ENCODE data around the gene C1orf159. TPM values are rescaled to one million over a fixed set of nuclear protein-coding genes. Genes with fewer than 3 reads are reported as not detected.
A peak's percentile ranks its signal among the peaks of the same experiment; 100 is the strongest.

Gene C1orf159
- total RNA-seq, 3 donors from 2014 or later, result 22.3 to 27.6 (median 26.8) TPM

DNA sequence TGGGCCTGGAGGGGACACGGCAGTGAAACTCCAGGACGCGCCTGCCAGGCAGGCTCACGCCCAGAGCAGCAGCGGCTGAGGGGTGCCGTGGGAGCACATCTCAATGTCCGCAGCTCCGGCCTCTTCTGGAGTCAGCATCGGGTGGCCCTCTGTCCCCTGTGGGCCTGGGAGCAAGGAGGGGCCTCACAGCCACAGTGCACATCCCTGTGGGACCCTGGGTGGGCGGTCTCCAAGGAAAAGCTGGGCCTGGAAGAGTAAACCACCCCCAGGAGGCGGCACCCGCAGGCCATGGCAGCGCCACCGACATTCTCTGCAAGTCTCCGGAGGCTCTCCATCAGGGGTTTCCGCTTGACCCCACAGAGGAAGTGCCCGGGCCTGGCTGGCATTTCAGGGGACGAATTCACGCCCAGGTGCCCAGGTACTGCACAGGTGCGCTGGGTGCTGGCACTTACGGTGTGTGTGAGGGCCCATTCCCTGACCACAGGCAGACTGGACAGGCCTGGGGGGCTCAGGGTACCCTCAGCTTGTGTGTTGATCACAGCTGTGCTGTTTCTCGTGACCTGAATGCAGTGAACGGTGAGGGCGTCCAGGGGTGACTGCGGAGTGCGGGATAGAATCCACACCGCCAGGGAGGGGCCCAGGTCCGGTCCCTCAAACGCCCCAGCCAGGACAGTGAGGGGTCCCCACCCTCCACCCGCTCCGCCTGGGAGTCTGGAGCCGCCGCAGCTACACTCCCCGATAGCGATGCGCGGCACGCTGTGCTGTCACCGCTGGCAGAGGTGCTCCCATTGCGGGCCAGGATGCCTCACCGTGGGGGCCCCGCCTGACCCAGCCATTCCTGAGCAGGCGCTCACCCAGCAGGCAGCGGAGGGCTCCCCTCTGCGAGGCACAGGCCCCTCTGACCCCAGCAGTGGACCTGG, 25.2 kb downstream of the C1orf159 start:
- Mint-ChIP-seq H3K4me1 (ENCODE audit: low read depth) (peaks cover 4% of the 10 kb centered on the region), H3K4me3 (no peak overlapping the region), H3K9me3 (no peaks in the 10 kb centered on the region), H3K36me3 (ENCODE audit: insufficient read depth) (peaks cover 3% of the 10 kb centered on the region), H3K27me3 (ENCODE audit: low read depth) (no peaks in the 10 kb centered on the region)
- DNase-seq (peak; percentile 4), ATAC-seq (no peak)

- no peak for ATAC-seq
- DNase-seq, result no peak
- H3K36me3 Mint-ChIP-seq (ENCODE audit: insufficient read depth), result peaks cover 3% of the 10 kb centered on the region
- no peaks in the 10 kb centered on the region for H3K9me3 Mint-ChIP-seq
- no peak overlapping the region for H3K4me3 Mint-ChIP-seq
- H3K4me1 Mint-ChIP-seq (ENCODE audit: low read depth), result peaks cover 4% of the 10 kb centered on the region
- H3K27me3 Mint-ChIP-seq (ENCODE audit: low read depth), result no peaks in the 10 kb centered on the region
Observed at GRCh38 chr1:1089731-1090423, 26.0 kb downstream of the C1orf159 start.

DNA sequence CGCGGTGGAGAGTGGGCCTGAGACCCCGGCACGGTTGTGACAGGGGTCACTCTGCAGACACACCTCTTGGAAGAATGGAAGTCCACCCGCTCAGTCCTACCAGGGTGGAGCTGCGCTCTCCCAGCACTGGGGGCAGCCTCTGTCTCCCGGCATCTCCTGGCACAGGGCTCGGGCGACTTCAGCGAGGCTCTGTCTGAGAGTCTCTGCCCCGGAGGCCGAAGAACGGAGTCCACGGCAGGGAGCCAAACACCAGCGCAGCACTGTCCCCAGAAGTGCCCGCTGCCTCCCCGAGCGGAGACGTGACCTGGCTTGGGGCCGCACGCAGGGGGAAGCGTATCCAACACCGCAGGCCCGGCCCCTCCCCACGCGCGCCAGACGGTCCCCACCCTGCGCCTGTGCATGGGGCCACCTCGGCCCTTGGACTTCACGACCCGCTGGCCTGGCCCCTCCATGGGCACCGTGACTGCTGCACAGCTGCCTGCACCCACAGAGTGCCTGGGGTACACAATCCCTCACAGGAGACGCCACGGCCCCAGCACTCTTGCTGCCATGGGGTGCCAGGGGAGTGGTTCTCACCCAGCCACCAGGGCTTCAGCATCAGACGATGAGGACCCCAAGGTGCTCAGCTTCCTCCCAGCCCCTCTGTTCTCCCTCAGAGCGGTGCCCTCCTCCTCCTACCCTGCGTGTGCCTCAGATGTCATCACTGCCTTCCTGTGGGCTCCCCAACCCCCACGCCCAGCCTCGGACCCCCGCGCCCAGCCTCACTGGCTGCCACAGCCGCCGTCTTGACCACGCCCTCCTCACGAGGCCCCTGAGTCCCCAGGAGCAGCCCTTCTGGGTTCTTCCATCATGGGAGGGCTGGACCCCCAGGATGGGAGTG, 26.8 kb downstream of the C1orf159 start:
- H3K4me3 Mint-ChIP-seq, result no peak overlapping the region
- ATAC-seq (no peak), DNase-seq (peak; percentile 4)
- peaks cover 3% of the 10 kb centered on the region for H3K36me3 Mint-ChIP-seq (ENCODE audit: insufficient read depth)
- H3K4me1 Mint-ChIP-seq (ENCODE audit: low read depth), result peaks cover 4% of the 10 kb centered on the region
- no peaks in the 10 kb centered on the region for H3K27me3 Mint-ChIP-seq (ENCODE audit: low read depth)
- no peaks in the 10 kb centered on the region for H3K9me3 Mint-ChIP-seq

- peaks cover 3% of the 10 kb centered on the region for H3K36me3 Mint-ChIP-seq (ENCODE audit: insufficient read depth)
- H3K9me3 Mint-ChIP-seq, result no peaks in the 10 kb centered on the region
- peaks cover 2% of the 10 kb centered on the region for H3K4me1 Mint-ChIP-seq (ENCODE audit: low read depth)
- H3K4me3 Mint-ChIP-seq, result no peak overlapping the region
- ATAC-seq (no peak), DNase-seq (no peak)
- H3K27me3 Mint-ChIP-seq (ENCODE audit: low read depth), result no peaks in the 10 kb centered on the region
Observed at GRCh38 chr1:1088029-1088800, 27.7 kb downstream of the C1orf159 start.

DNA sequence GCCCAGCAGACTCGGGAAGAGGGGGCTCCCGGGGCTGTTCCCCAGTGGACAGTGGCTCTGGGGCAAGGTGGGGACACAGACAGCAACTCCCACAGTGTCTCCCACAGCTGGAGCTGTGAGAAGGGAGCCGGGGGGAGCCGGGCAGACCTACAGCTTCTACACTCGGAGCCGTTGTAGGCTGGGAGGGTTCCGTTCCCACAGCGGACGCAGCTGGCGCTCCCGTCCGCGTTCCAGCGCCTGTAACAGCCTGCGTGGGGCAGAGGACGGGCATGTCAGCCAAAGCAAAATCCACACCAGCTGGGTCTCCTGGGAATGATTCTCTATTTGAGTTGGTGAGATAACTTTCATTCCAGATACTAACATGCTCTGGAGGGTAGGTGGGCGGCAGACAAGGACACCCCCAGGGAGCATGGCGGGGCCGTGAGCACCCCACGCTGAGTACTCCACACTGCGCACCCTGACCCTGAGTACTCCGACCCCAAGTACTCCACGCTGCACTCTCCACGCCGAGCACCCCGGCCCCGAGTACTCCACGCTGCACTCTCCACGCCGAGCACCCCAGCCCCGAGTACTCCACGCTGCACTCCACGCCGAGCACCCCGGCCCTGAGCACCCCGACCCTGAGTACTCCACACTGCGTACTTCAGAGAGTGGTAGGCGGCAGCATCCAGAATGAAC, 28.4 kb downstream of the C1orf159 start:
- Mint-ChIP-seq H3K9me3 (no peaks in the 10 kb centered on the region), H3K4me3 (no peak overlapping the region), H3K27me3 (ENCODE audit: low read depth) (no peaks in the 10 kb centered on the region), H3K36me3 (ENCODE audit: insufficient read depth) (peaks cover 2% of the 10 kb centered on the region), H3K4me1 (ENCODE audit: low read depth) (no peaks in the 10 kb centered on the region)
- ATAC-seq (no peak), DNase-seq (no peak)

DNA sequence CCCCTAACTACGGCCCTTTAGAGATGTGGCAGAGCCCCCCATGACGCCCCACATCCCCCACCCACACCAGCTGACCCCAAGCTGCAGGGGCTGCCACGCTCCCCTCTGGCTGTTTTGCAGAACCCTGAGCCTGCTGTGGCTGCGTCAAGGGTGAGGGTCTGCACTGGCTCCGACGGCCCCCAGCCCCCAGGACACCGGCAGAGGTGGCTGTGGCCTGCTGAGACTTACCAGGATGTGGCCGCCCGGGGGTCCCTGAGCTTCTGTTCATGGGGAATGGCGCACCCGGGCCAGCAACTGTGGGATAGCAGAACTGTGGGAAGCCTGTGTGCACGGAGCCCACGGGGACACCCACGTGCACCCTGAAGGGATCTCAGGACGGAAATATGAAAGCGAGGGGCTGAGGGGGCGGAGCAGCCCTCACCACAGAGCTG, 29.0 kb downstream of the C1orf159 start:
- Mint-ChIP-seq H3K9me3 (no peaks in the 10 kb centered on the region), H3K36me3 (ENCODE audit: insufficient read depth) (peaks cover 2% of the 10 kb centered on the region), H3K4me1 (ENCODE audit: low read depth) (no peaks in the 10 kb centered on the region), H3K27me3 (ENCODE audit: low read depth) (no peaks in the 10 kb centered on the region), H3K4me3 (no peak overlapping the region)
- ATAC-seq, result no peak
- DNase-seq, result no peak

GRCh38 chr1:1085911-1086841, 29.7 kb downstream of the C1orf159 start:
- DNase-seq (no peak), ATAC-seq (no peak)
- Mint-ChIP-seq H3K9me3 (no peaks in the 10 kb centered on the region), H3K4me1 (ENCODE audit: low read depth) (no peaks in the 10 kb centered on the region), H3K27me3 (ENCODE audit: low read depth) (no peaks in the 10 kb centered on the region), H3K36me3 (ENCODE audit: insufficient read depth) (peaks cover 2% of the 10 kb centered on the region), H3K4me3 (no peak overlapping the region)

DNA sequence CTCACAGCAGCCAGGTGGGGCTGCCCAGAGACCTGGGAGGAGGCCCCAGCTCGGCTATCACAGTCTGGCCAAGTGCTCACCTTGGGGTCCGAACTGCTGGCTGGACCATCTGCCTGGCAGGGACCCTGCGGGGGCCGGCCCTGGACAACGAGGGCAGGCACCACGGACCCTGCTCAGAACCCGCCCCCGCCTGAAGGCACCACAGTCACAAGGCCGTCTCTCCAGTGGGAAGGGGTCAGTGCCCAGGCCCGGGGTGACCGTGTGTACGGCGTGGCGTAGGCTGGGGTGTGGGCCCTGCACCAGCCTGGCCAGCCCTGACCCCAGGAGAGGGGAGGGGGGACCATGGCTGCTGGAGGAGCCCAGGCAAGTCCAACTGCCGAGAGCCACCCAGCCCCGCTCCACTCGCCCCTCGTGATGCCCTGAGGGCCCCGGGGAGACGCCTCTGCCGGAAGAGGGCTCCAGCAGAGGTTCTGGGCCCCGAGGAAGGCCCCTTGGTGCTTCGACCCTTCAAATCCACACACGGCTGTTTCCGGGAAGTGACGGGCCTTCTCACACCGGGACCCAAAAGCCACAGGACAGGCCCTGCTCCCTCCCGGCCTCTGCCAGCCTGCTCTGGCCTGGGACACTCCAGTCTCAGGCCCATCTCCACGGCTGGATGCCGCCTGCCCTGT, 30.6 kb downstream of the C1orf159 start:
- Mint-ChIP-seq H3K4me3 (no peak overlapping the region), H3K27me3 (ENCODE audit: low read depth) (no peaks in the 10 kb centered on the region), H3K36me3 (ENCODE audit: insufficient read depth) (peaks cover 2% of the 10 kb centered on the region), H3K4me1 (ENCODE audit: low read depth) (no peaks in the 10 kb centered on the region), H3K9me3 (no peaks in the 10 kb centered on the region)
- ATAC-seq, result no peak
- peak; percentile 4 for DNase-seq

DNA sequence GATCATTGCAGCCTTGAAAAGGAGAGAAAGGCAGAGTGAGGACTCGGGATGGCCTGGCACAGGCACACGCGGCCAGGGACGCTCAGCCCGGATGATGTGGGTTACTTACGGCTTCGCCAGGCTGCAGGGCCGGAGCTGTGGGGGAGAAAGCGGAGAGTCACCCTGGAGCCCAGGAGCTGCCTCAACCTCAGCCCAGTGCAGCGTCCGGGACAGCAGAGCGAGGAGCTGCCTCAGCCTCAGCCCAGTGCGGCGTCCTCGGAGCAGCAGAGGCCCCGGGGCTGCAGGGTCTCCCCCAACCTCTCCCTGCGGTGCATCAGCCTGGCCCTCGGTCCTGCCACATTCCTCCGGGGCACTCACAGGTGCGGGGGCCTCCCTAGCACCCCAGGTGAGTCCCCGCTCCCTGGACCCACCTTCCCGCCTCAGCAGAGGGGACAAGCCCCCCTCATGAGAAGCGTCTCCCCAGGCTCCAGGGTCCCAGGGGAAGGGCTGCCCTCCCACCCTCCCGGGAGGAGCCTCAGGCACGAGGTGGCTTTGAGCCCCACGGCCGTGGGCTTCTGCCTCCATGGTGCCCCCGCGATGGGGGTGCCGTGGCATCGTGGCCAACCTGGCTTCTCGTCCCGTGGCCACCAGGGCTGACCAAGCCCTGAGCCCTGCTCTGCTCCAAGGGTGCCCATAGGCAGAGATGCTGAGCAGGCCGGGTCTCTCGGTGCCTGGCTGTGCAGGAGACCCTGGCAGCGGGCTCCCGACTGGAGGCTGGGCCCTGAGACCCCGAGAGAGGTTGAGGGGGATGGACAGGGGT, 31.3 kb downstream of the C1orf159 start:
- ATAC-seq (no peak), DNase-seq (peak; percentile 4)
- Mint-ChIP-seq H3K4me3 (no peak overlapping the region), H3K9me3 (no peaks in the 10 kb centered on the region), H3K36me3 (ENCODE audit: insufficient read depth) (peaks cover 2% of the 10 kb centered on the region), H3K4me1 (ENCODE audit: low read depth) (peaks cover under 1% of the 10 kb centered on the region), H3K27me3 (ENCODE audit: low read depth) (no peaks in the 10 kb centered on the region)

- Mint-ChIP-seq H3K4me3 (no peak overlapping the region), H3K4me1 (ENCODE audit: low read depth) (peaks cover 4% of the 10 kb centered on the region), H3K27me3 (ENCODE audit: low read depth) (no peaks in the 10 kb centered on the region), H3K36me3 (ENCODE audit: insufficient read depth) (peaks cover 2% of the 10 kb centered on the region), H3K9me3 (no peaks in the 10 kb centered on the region)
- ATAC-seq (no peak), DNase-seq (peak; percentile 4)
Observed at GRCh38 chr1:1083416-1084371, 32.2 kb downstream of the C1orf159 start.
